ENCODE measurements around the gene CTIF.

- TF ChIP-seq POLR2A (IDR thresholded peaks at IDR 0.05) (no peak), CTCF (IDR thresholded peaks at IDR 0.05 in 8 of 11, conservative IDR thresholded peaks at IDR 0.05 in 3 of 11) (no peak)
These were observed 353.5 kb downstream of the CTIF start for GRCh38 chr18:48892146-48892855.
